Measurements from ENCODE around the gene PPHLN1.

Gene PPHLN1

GRCh38 chr12:42394429-42394828 lies 68.5 kb downstream of the PPHLN1 start:
- no peak overlapping the region for H3K27ac ChIP-seq
- TF ChIP-seq ZFX (IDR thresholded peaks at IDR 0.05; ENCODE audit: borderline replicate concordance) = no peak
- TF ChIP-seq CTCF (IDR thresholded peaks at IDR 0.05) = no peak

- TF ChIP-seq ZFX (IDR thresholded peaks at IDR 0.05; ENCODE audit: borderline replicate concordance) = no peak
- TF ChIP-seq CTCF (IDR thresholded peaks at IDR 0.05) = no peak
- H3K27ac ChIP-seq = no peak overlapping the region
Measured at GRCh38 chr12:42396473-42397259, 70.7 kb downstream of the PPHLN1 start.

GRCh38 chr12:42402821-42403411 lies 76.9 kb downstream of the PPHLN1 start:
- no peak overlapping the region for H3K27ac ChIP-seq
- TF ChIP-seq ZFX (IDR thresholded peaks at IDR 0.05; ENCODE audit: borderline replicate concordance) (no peak), CTCF (IDR thresholded peaks at IDR 0.05) (no peak)

DNA sequence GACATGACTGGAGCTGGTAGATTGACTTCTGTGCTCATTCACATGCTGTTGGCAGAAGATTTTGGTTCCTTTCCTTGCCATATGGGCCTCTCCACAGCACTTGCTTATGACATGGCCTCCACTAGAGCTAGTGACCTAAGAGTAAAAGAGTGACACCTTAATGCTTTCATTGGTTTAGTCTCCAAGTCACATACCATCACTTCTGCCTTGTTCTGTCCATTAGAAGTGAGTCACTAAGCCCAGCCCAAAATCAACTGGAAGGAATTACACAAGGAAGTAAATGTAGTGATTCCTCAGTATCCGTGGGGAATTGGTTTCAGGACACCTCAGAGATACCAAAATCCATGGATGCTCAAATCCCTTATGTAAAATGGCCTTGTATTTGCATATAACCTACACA lies 81.3 kb downstream of the PPHLN1 start:
- TF ChIP-seq ZFX (IDR thresholded peaks at IDR 0.05; ENCODE audit: borderline replicate concordance) = no peak
- TF ChIP-seq CTCF (IDR thresholded peaks at IDR 0.05) = no peak
- no peak overlapping the region for H3K27ac ChIP-seq

DNA sequence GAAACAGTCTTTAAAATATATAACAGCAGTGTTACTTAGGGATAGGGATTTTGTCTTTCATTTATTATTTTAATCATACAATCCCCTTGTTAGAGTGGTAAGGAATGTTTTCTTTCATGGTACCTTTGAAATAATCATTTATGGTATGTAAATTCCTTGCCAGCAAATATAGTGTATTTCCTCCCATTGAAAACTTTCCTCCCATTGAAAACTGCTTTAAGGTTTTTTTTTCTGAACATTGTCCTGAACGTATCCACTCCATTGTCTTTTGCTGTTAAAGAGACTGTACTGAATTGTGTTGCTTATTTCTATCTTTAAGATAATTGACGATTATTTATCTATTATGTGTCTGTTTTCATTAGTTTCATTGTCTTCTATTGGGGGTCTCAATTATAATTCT lies 83.5 kb downstream of the PPHLN1 start:
- no peak overlapping the region for H3K27ac ChIP-seq
- TF ChIP-seq CTCF (IDR thresholded peaks at IDR 0.05) (no peak), ZFX (IDR thresholded peaks at IDR 0.05; ENCODE audit: borderline replicate concordance) (no peak)

DNA sequence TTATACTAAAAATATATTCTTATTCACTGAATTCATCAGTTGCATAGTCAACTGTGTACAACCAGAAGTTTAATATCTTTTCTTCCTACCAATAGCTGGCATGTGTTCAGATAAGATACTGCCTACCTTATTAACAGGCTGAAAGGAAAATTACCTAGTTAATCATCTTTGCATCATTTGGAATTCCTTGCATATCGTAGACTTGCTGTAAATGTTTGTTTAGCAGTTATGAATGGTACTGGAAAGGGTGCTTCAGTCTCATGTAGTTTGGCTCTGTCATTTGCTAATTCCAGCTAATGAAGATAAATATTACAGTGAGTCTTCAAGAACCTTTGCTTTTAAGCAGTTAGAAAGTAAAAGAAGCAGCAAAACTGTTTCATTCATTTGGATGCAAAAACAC lies 84.4 kb downstream of the PPHLN1 start:
- TF ChIP-seq CTCF (IDR thresholded peaks at IDR 0.05) = no peak
- TF ChIP-seq ZFX (IDR thresholded peaks at IDR 0.05; ENCODE audit: borderline replicate concordance) = no peak
- H3K27ac ChIP-seq = no peak overlapping the region

DNA sequence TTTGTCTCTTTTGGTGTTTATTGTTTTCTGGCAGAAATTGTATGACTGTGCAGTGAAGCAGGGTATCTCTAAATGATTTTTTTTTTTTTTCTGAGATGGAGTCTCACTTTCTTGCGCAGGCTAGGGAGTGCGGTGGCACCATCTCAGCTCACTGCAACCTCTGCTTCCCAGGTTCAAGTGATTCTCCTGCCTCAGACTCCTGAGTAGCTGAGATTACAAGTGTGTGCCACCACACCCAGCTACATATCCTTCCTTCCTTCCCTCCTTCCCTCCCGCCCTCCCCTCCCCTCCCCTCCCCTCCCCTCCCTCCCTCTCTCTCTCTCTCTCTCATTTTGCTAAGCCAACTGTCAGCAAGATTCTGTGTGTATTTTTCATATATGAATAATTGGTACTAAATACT lies 94.4 kb downstream of the PPHLN1 start:
- no peak for TF ChIP-seq CTCF (IDR thresholded peaks at IDR 0.05)
- no peak for TF ChIP-seq ZFX (IDR thresholded peaks at IDR 0.05; ENCODE audit: borderline replicate concordance)
- H3K27ac ChIP-seq = no peak overlapping the region

Measured in 22Rv1 (cell line).